OCI-LY1 (cell line): Measurements from ENCODE around the gene GABARAPL2.
"Not testable (repeated sequence)": the region's sequence is repeated elsewhere in the genome, so short reads cannot be mapped to it uniquely, and the experiment has no call there.

Experiments used
- H2AFZ ChIP-seq: fragments of 200-600 bp; sonication (generic), shearing (Covaris generic); 2 replicates; pipeline ENCODE4 v1.6.0; 2014; ENCODE audit warnings: antibody characterized with exemption, mild to moderate bottlenecking, low read length
- H3F3A ChIP-seq: fragments of 200-600 bp; sonication (generic), shearing (Covaris generic); 2 replicates; pipeline ENCODE4 v1.6.0; 2014; ENCODE audit warnings: mild to moderate bottlenecking, antibody characterized with exemption, low read length, moderate library complexity; ENCODE audit not compliant: insufficient read depth
- H3K27ac ChIP-seq: fragments of 200-600 bp; sonication (generic); 2 replicates; pipeline ENCODE4 v1.5.1; 2014; ENCODE audit warnings: low read length, mixed run types, mild to moderate bottlenecking, low read depth; ENCODE audit not compliant: poor library complexity, severe bottlenecking
- H3K27me3 ChIP-seq: fragments of 200-600 bp; sonication (generic); 2 replicates; pipeline ENCODE4 v1.6.0; 2014; ENCODE audit warnings: antibody characterized with exemption, mild to moderate bottlenecking, low read length, moderate library complexity; ENCODE audit not compliant: insufficient read depth
- H3K36me3 ChIP-seq: fragments of 200-600 bp; sonication (generic); 2 replicates; pipeline ENCODE4 v1.6.1; 2014; ENCODE audit warnings: mild to moderate bottlenecking, antibody characterized with exemption, low read length, moderate library complexity, mixed read lengths; ENCODE audit not compliant: insufficient read depth
- H3K4me1 ChIP-seq: fragments of 200-600 bp; sonication (generic); 2 replicates; pipeline ENCODE4 v1.5.1; 2014; ENCODE audit warnings: mild to moderate bottlenecking, low read length, moderate library complexity; ENCODE audit not compliant: insufficient read depth, severe bottlenecking
- H3K4me2 ChIP-seq: fragments of 200-600 bp; sonication (generic), shearing (Covaris generic); 2 replicates; pipeline ENCODE4 v1.6.1; 2014; ENCODE audit warnings: low read length
- H3K4me3 ChIP-seq: fragments of 200-600 bp; sonication (generic); 2 replicates; pipeline ENCODE4 v1.5.1; 2014; ENCODE audit warnings: low read length, low read depth, mild to moderate bottlenecking, mixed read lengths; ENCODE audit not compliant: poor library complexity, severe bottlenecking
- H3K79me2 ChIP-seq: fragments of 200-600 bp; shearing (Covaris generic); 2 replicates; pipeline ENCODE4 v1.6.1; 2016; ENCODE audit warnings: mixed run types, low read length, mixed read lengths; ENCODE audit not compliant: insufficient read depth
- H3K9ac ChIP-seq: fragments of 200-600 bp; sonication (generic), shearing (Covaris generic); 2 replicates; pipeline ENCODE4 v1.6.1; 2014; ENCODE audit warnings: mild to moderate bottlenecking, low read length, mixed read lengths
- H3K9me2 ChIP-seq: fragments of 200-600 bp; sonication (generic), shearing (Covaris generic); 2 replicates; pipeline ENCODE4 v1.6.1; 2014; ENCODE audit warnings: low read depth, mild to moderate bottlenecking, low read length, mixed read lengths
- H3K9me3 ChIP-seq: fragments of 200-600 bp; shearing (Covaris generic); 2 replicates; pipeline ENCODE4 v1.6.1; 2014; ENCODE audit warnings: low read length, mixed read lengths
- H4K20me1 ChIP-seq: fragments of 200-600 bp; sonication (generic), shearing (Covaris generic); 2 replicates; pipeline ENCODE4 v1.6.0; 2016; ENCODE audit warnings: mild to moderate bottlenecking, low read length; ENCODE audit not compliant: insufficient read depth
- EZH2 ChIP-seq: fragments of 200-600 bp; sonication (generic), shearing (Covaris generic); IDR thresholded peaks from 2 replicates; pipeline ENCODE4 v1.8.0; 2017; ENCODE audit warnings: borderline replicate concordance, mixed run types, mild to moderate bottlenecking, antibody characterized with exemption, low read length, moderate library complexity, mixed read lengths
- TF ChIP-seq, protein P1 (sequence below): fragments of 200-600 bp; sonication (generic), shearing (Covaris generic); IDR thresholded peaks from 2 replicates; pipeline ENCODE4 v1.5.1; 2017; ENCODE audit warnings: mild to moderate bottlenecking, antibody characterized with exemption, low read length, moderate library complexity, mixed read lengths

Gene GABARAPL2

DNA sequence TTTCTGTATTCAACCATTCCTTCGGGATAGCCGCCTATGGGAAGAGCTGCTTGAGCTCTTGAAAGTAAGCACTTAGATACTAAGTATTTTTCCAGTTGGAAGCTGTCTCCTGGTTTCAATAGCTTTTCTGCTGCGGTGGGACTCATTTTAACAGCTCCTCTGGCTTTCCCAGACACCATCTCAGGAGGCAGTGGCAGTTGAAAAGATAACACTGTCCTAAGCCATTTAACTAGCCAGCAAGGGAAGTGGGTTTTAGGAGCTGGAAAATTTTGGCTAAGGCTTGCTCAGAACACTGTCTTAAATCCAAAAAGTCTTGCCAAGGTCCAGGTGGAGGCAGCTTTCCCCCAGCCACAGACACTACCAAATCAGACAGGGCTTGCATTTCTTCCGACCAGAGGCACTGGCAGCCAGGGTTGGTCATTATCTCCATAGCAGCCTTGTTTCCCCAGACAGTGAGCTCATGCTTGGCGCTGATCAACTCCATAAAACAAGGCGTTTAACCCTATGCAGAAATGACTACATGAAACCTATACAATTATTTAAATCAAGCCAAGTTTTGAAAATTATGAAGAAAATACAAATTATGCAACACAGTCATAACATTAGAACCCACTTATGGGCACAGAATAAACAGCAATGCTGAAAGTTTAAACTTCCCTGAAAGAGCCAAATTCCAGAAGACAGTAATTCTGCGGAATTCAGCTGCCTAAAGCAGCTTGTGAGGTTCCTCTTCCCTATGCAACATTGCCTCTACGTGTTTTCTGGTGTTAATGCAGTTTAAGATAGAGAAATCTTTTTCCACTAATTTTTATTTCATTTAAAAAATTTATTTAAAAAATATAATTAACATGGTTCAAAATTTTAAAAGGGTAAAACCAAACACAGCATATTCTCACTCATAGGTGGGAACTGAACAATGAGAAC, 25.0 kb downstream of the GABARAPL2 start:
- Histone ChIP-seq H3K4me1 (peaks cover 12% of the 10 kb centered on the region), H3K4me3 (no peak overlapping the region), H3K4me2 (no peak overlapping the region), H3K9ac (no peak overlapping the region), H4K20me1 (no peaks in the 10 kb centered on the region), H3K36me3 (peaks cover 18% of the 10 kb centered on the region), H3K27me3 (no peaks in the 10 kb centered on the region), H3K27ac (no peak overlapping the region), H3K9me2 (no peaks in the 10 kb centered on the region), H2AFZ (no peak overlapping the region), H3K79me2 (no peaks in the 10 kb centered on the region), H3F3A (no peaks in the 10 kb centered on the region), H3K9me3 (no peaks in the 10 kb centered on the region)
- no peak for TF ChIP-seq EZH2
- TF ChIP-seq, protein P1, sequence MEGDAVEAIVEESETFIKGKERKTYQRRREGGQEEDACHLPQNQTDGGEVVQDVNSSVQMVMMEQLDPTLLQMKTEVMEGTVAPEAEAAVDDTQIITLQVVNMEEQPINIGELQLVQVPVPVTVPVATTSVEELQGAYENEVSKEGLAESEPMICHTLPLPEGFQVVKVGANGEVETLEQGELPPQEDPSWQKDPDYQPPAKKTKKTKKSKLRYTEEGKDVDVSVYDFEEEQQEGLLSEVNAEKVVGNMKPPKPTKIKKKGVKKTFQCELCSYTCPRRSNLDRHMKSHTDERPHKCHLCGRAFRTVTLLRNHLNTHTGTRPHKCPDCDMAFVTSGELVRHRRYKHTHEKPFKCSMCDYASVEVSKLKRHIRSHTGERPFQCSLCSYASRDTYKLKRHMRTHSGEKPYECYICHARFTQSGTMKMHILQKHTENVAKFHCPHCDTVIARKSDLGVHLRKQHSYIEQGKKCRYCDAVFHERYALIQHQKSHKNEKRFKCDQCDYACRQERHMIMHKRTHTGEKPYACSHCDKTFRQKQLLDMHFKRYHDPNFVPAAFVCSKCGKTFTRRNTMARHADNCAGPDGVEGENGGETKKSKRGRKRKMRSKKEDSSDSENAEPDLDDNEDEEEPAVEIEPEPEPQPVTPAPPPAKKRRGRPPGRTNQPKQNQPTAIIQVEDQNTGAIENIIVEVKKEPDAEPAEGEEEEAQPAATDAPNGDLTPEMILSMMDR, result no peak

DNA sequence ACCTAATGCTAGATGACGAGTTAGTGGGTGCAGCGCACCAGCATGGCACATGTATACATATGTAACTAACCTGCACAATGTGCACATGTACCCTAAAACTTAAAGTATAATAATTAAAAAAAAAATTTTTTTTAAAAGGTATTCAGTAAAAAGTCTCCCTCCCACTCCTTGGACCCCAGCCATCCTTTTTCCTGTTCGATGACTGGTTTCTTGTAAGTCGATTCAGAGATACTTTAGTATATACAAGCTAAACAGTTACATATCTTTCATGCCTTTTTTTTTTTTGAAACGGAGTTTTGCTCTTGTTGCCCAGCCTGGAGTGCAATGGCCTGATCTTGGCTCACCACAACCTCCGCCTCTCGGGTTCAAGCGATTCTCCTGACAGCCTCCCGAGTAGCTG, 25.7 kb downstream of the GABARAPL2 start:
- H3F3A ChIP-seq, H3K9ac ChIP-seq, H3K9me2 ChIP-seq, H3K27ac ChIP-seq, H2AFZ ChIP-seq, H3K79me2 ChIP-seq, H3K4me2 ChIP-seq, H3K4me3 ChIP-seq, H3K9me3 ChIP-seq, H3K27me3 ChIP-seq, H4K20me1 ChIP-seq: not testable (repeated sequence)
- peaks cover 22% of the 10 kb centered on the region for H3K36me3 ChIP-seq
- peaks cover 12% of the 10 kb centered on the region for H3K4me1 ChIP-seq

DNA sequence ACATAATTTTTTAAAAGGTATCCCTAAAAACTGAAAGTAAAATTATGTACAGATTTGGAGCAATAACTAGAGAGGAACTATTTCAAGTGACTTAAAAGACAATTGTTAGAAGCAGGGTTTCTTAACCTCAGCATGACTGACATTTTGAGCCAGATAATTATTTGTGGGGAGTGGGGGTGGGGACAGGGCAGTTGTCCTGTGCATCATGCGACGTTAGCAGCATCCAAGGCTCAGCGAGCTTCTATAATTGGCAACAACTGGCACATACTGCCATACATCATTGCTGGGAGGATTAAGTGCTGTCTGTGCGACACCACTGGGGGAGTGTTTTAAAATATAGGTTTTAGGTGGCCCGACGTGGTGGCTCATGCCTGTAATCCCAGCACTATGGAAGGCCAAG, 27.1 kb downstream of the GABARAPL2 start:
- H3K9ac ChIP-seq, result no peak overlapping the region
- peaks cover 12% of the 10 kb centered on the region for H3K4me1 ChIP-seq
- peaks cover 35% of the 10 kb centered on the region for H3K36me3 ChIP-seq
- TF ChIP-seq, protein P1, result no peak
- no peak for TF ChIP-seq EZH2
- H3K27me3 ChIP-seq, result no peaks in the 10 kb centered on the region
- no peak overlapping the region for H2AFZ ChIP-seq
- H3K27ac ChIP-seq, result no peak overlapping the region
- H3K9me3 ChIP-seq, result no peaks in the 10 kb centered on the region
- H3K9me2 ChIP-seq, result no peaks in the 10 kb centered on the region
- H3K79me2 ChIP-seq, result no peaks in the 10 kb centered on the region
- H4K20me1 ChIP-seq, result no peaks in the 10 kb centered on the region
- no peak overlapping the region for H3K4me3 ChIP-seq
- H3K4me2 ChIP-seq, result no peak overlapping the region
- H3F3A ChIP-seq, result no peaks in the 10 kb centered on the region
